HG03025 (cell line): ENCODE data around the gene NFATC2.
A peak's percentile ranks its signal among the peaks of the same experiment; 100 is the strongest.

Experiments used
- ATAC-seq: cut with Tn5 transposase; IDR thresholded peaks from one replicate; pipeline ENCODE4 v1.9.1; 2021; ENCODE audit warnings: mild to moderate bottlenecking, moderate library complexity; ENCODE audit not compliant: unreplicated experiment, low FRiP score

NFATC2 gene

DNA sequence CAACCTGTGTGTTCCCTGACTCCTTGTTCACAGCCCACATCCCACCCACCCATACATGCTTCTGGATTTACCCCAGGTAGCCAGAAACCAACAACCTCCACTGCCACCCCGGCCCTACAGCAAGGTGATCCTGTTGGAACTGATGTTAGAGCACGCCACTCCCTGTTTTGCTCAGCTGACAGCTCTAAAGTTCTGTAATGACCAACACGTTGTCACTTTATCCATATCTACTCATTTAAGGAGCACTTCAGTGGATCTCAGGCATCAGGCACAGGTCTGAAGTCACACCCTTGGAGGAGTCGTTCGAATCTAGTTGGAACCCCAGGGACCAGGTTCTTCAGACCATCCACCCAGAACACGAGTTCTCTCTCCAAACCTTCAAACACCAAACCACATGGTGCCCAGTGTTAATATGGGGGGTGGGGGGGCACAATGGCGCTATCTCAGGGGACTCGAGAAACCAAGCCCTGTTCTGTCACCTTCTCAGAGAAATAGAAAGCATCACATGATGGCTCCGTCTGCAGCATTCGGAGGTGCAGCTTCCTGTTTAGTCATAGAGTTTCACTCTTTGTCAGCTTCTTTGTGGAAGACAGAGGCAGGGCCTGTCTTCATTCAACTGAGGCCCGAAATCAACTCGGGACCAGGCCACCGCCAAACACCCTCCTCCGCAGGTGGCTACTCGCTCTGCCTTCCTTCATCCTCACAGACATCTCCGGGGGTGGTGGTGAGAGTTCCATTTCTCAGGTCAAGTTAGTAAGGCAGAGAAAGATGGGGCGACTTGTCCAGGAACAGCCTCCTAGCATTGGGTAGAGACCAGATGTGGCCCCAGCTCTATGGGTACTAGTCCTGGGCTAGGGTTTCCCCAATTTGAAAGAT is 142.2 kb downstream of the NFATC2 start:
- peak; percentile 68 for ATAC-seq

DNA sequence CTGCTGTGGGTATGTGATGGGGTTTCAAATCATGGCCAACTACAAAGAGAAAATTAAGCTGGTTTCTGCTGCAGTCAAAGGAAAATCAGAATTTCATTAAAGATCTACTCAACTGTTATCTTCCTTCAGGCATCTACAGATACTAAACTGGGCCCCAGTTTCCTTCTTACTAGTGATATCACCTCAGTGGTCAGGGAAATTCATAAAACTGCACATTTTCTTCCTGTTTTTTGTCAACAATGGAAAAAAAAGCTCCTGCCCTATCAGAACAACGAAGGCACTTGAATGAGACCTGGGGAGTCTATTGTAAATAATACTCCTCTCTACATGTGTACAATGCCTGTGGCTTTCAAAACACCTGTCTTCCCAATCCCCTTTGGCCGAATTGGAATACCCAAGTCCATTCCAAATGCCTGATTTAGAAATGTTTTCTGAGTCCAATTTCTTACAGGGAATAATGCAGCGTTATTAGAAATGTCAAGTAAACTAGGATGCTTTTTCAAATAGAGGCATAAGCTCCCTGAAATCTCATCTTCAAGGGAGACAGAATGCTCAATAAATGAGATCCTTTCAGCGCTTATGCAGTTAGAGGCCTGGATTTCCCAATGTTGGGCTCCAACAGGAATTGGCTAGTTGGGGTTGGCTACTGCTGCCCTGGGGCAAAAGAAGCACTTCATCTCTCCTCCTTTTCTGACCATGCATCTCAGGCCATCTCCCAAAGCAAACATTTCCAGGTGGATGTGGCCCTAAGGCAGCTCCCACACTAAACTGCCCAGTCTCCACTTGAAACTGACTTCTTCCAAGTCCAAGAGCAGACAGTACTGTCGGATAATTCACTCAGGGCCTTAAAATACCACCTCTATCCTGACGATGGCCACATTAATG is 143.3 kb downstream of the NFATC2 start:
- ATAC-seq, result no peak

DNA sequence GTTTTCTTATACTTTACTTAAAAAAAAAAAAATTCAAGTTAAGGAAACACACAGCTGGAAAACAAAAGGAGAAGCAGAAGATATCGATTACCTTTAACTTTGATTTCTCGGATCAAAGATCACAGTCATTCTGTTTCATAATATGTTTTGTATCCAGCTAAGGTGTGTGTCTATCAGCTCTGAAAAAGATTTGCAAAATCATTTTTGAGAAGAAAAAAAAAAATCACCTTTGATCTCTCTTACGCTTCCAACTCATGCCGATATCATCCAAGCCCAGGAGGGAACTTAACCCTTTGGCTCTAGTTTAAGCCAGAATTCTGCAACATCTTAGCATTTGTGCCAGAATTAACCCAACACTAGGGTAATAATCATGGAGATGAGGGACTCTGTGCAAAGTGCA is 144.0 kb downstream of the NFATC2 start:
- no peak for ATAC-seq

DNA sequence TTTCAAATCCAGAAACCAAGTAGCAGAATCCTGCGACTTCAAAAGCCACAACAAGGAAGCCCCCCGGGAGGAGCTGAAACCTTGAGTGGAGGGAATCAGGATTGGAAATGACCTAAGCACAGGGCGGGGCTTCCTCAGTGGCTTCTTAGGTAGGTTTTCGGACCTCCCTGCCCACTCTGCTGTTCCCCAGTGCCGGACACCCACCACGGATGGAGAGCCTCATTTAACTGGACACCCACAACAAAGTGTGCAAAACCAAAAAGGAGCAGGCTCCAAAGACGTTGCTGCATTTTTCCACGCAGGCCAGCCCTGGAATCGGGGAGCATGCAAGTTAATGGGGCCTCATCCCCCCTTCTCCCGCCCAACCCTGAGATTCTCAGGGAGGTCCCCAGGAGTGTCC is 144.4 kb downstream of the NFATC2 start:
- ATAC-seq, result no peak

DNA sequence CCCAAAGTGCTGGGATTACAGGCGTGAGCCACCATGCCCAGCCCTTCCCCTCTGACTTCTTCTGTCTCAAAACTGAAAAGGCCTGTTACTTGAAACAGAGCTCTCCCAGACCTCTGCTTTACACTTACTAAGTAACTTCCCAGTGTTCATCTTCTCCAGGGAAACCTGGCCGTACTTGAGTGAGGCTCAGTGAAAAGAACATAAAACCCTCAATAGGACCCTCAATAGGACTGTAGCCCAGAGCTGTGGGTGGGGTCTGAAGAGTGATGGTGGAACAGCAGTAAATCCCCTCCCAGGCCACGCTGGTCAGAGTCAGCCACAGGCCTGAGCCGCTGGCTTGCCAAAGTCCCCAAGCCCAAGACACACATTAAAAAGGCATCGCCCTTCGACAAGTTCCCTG is 145.4 kb downstream of the NFATC2 start:
- no peak for ATAC-seq

DNA sequence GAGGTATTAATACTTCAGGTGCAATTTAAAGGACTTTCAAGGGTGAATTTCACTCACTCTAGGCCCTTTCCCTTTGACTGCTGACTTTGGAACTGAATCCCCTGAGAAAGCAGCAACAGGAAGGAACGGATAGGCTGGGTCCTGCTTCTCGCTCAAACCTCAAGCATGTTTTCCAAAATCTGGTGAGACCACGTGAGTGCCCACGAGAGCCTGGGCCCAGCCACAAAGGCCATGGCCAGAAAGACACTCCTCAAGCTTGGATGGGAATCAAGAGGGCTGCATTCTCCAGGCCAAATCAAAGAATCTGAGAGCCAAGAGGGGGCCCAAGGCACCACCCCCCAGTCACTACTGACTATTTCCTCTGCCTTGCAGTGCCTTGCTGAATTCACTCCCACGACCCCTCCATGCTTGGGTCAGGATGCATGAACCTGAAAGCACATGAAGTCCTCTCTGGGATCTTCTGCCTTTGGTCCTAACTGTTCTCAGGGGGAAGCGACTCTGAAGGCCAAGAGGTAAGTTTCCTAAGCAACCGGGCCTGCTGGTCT is 146.1 kb downstream of the NFATC2 start:
- no peak for ATAC-seq

DNA sequence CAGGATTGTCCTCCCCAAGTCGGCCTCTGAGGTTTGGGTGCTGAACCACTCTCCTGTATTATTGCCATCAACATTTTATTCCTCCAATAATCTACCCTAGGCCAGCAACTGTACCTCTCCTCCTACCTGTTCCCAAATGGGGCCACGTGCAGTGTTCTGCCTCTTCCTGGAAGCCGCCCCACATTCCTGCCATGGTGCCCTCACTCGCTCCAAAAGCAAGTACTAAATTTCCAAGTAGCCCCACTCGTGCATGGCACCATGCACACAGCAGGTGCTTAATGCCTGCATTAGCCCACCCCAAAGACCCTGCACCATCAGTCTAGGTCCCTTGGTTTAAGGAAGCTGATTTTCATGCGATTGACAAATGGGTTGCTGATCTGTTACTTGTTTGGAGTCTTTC is 147.8 kb downstream of the NFATC2 start:
- ATAC-seq, result no peak

DNA sequence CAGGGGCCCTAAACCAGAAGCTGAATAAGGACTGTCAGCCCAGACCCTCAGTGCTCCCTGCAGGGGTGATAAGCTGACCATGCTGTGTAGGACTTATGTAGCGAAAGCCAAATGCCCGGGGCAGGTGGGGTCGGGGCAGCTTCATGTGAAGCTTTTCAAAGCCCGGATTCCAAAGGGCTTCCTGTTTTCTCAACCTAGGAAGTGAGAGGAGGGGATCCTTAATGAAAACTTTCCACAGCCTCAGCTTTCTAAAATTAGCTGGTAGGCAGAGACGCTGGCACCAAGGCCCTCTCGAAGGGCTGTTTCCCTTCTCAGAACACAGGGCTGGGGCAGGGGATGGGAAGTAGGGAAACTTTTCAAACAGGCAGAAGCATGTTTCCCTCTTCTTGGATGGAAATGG is 148.9 kb downstream of the NFATC2 start:
- no peak for ATAC-seq

DNA sequence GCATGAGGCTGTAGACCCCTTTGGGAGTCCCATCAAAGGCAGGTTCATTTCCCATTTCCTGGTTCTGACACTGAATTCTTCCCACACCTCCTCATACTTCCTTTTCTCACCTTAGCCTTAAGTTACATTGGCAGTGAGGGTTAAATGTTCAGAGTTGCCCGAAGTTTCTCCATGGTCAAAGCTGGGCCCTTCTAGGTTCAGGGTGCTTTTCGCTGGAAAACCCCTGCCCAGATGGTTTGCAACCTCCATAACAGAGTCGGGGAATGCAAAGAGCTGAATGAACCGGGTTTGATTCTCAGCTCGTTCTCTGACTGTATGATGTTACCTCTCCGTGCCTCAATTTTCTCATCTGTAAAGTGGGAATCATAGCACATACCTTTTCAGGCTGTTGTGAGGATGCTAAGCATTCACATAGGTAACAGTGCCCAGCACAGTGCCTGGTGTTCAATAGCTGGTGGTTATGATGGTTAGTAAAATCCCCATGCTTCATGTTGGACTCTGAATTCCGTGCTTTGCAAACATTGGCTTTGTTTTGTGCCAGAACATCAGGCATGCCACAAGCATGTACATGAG is 149.8 kb downstream of the NFATC2 start:
- ATAC-seq, result no peak

DNA sequence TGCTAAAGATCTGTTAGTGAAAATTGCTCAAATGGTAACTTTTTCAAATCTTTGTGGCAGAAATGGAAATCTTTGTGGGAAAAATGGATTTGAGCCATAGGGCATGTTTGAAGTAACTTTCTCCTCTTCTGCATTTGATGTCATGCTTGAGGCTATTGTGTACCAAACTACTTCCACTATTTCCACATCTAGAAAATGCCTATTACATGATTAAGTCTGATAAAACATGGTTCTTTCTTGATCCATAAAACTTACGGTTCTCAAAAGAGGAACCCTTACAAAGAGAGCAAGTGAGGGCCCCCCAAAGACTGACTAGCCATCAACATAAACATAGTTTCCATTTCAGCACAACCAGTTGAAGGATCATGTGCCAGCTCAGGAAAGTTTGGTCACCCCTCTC is 150.6 kb downstream of the NFATC2 start:
- no peak for ATAC-seq

DNA sequence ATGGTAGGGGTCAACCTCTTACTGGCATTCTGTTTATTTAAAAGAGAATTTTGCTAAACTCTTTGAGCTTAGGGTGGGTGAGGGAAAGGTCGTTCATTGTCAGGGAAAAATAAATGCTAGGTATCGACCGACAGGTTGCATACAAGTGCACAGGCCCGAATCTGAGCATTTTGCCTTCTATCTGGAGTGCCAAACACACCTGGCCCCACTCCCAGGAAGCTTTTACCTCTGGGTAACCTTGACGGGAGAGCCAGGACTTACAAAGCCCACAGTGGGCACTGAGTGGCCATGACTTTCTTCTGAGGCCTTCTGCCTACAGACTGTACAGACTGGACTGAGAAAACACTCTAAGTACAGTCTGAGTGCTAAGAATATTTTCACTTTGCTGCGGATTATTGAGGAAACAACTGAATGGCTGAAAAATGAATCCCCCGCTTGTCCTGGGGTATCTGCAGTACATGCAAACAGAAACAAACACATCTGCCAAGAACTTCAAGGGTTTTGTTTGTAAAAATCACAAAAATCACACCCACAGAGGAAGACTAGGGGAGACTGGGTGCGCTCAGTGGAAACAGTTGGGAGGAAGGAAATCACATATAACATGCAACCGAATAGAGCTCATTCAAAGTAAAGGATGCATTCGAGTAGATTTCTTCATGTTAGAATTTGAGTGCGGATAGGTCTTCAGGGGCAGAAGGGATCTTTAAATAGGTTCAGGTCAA is 152.8 kb downstream of the NFATC2 start:
- ATAC-seq, result no peak

DNA sequence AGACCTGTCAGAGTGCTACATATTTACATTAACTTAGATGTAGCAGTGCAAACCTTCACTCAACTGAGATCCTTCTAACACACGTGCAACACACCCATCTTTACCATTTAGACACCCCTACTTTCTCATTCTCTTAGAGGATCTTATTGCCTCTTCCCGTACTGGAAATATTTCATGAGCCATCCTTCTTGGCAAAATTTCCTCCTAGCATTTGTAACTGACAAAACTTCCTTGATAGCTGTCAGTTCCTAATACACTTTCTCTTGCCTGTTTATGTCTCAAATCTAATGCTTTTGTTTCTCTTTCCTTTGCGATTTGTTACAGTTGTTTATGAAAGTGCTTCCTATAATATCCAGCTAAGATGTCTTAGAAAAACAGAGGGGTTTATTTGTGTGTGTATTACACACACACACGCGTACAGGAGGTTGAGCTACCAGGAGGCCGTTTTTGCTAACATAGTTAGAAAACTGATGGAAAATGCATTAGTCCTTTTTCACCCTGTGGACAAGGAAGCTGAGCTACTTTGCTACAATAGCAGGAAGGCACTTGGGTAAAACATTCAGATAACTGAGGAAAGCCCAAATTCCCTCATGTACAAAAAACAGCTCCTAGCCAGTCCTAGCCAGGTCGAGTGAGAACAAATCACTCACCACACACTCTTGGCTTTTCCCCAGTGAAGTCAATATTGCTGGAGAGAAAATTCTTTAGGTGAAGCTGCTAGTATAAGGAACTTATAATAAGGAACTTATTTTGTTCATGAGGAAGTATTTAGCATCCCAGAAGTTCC is 153.6 kb downstream of the NFATC2 start:
- no peak for ATAC-seq

DNA sequence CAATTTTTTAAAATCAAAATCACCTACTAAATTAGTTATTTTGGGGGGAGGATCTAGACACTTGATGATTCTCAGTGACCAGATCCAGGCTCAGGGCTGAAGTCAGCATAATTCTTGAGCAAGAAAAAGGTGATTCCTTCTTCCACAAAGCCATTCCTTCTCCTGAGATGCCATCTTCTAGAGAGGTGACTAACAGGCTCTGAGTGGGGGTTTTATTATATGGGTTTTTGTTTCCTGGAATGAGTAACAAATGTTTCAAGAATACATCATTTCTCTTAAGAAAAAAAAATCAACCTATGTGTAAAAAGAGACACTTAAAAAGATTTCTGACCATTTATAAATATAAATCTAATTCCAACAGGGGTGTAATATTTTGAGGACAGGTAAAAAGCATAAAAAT is 154.3 kb downstream of the NFATC2 start:
- no peak for ATAC-seq

DNA sequence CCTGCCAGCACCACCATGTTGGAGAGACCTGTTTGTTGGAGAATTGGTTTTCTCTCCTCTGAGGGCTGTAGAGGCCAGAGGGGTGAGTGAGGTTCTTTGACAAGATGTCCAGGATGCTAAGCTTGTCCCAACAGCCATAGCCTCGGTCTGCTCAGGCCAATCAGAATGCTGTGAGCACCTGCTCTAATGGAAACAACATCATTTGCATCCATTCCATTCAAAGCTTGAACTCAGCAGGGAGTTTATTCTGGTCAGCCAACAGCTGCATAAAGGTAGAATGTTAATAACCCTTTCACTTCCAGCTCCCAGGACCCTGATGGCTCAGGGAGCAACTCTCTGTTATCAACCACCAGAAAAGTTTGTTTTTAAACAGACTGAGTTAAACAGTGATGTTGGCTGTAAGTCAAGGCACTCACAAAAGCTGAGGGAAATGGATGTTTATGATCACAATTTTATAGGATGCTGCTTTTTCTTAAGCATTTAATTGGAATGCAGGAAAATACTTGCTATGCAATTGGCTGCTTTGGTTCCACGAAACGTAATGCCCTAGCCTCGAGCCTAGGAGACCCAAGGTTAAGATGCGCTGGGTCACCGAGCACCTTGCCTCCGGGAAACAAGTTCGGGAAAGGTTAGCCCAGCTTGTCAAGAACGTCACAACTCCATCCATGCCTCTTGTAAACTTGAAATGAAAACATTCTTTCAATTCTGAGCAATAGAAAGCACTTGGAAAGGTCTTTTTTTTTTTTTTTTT is 155.2 kb downstream of the NFATC2 start:
- ATAC-seq, result no peak

DNA sequence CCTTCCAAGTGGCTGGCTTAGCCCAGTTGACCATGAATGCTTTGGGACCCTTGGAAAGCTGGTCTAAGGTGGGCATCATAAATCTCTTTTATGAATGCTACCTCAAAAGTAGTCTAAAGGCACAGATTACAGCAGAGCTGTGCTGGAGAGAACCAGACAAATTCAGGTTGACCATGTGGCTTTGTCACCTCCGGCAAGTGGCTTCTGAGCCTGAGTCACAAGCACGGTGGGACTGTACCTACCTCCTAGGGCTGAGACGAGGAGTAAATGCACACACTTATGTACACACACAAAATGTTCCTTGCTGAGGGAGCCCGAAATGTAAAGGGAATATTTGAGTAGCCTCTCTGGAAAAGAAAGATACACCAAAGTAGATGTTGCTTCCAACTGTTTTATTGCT is 155.9 kb downstream of the NFATC2 start:
- no peak for ATAC-seq

DNA sequence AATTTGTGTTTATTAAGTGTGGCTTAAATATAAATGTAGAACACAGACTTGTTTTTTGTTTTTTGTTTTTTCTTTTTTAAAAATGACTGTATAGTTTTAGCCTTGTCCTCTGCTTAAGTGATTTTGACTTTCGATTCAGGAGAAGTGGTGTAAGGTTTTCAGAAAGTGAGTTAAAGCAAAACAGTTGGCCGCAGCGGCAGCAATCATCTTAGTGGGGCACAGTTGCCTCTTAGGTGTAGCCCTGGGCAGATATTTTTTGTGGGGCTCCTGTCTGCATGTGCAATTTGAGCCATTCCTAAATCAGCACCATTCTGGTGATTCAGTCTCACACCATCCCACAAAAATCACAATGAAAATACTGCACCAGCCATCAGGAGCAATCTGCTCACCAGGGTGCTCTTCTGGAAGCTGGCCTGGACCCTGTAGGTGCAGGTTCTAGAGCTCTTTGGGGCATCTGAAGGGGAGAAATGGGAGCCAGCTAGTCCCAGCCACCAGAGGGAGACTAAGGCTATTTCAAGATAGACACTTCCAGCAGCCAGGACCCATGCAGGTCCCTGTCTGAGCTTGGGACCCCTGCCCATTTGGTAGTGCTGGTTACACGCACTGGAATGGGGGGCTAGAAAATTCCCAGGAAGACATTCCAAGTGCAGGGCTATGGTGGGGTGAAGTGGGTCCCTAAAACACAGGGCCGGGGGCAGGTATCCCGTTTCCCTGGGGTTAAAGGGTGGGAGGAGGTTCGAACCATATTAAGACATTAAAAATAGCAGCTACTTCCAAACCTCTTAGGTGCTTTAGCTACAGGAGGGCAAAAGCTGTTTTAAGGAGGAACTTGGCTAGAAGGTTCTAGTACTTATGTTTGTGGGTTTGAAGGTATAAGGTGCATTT is 156.6 kb downstream of the NFATC2 start:
- ATAC-seq, result no peak

DNA sequence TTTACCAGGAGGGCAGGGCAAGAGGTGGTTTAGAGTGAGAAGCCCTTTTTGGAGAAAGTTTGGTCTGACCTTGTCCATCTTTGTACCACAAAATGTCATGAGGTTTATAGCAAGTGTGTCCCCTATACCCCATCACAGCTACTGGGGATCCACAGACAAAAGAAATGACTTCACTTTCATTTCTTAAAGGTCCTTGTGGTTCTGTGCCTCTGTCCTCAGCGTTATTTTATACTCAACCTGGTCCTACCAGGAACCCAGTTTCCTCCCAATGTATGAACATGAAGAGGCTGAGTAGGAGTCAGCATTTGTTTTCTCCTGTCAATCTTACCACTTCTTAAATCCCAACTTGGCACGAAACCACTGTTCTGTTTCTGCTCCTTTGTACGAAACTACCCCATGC is 157.6 kb downstream of the NFATC2 start:
- no peak for ATAC-seq
